ENCODE measurements around the gene AKT1S1.

AKT1S1 gene

GRCh38 chr19:49882643-49883042, 5.5 kb upstream of the AKT1S1 start:
- no peak for DNase-seq (ENCODE audit: low spot score)

DNA sequence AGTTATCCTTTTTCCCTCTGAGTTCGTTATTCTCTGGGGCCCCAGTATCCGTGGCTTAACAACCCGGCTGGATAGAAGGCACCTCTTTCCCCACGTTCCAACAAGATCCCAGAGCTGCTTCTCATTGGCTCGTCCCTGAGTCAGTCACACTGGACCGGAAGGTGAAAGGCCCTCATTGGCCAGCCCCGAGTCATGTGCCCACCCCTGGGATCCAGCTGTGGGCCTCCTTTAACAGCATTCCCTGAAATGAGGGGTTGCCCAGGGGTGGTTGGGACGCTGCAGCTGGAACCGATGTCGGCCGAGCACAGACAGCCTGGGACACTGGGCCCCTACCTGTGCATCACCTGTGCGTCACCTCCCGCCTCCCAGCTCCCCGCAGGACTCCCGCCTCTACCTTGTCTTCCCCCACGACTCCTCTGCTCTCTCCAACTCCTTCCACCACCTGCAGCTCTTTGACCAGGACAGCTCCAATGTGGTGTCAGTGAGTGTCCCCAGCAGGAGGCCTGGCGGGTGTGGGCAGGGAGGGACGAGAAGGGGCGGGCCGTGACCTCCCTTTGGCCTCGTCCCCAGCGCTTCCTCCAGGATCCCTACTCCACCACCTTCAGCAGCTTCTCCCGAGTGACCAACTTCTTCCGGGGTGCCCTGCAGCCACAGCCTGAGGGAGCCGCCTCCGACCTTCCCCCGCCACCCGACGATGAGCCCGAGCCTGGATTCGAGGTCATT, 4.7 kb upstream of the AKT1S1 start:
- DNase-seq (ENCODE audit: low spot score), result no peak

- DNase-seq (ENCODE audit: low spot score), result no peak
Measured at GRCh38 chr19:49881186-49881585, 4.0 kb upstream of the AKT1S1 start.

GRCh38 chr19:49880162-49880869, 3.2 kb upstream of the AKT1S1 start:
- DNase-seq (ENCODE audit: low spot score), result no peak

GRCh38 chr19:49879243-49879963, 2.2 kb upstream of the AKT1S1 start:
- DNase-seq (ENCODE audit: low spot score), result no peak

DNA sequence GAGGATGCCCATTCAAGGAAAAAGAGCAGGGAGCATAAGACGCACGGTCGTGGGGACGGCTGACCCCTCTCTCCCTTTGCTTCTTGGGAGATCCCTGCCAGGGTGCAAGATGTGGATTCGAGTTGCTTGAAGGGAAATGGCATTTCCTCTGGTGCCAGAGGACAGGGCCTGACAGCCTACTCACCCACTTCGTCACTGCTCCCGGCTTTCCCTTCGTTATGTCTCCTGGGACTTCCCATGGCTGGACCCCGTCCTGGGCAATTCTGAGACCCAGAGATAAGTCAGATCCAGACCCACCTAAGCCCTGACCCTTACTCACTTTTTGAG, 1.6 kb upstream of the AKT1S1 start:
- DNase-seq (ENCODE audit: low spot score), result no peak

DNA sequence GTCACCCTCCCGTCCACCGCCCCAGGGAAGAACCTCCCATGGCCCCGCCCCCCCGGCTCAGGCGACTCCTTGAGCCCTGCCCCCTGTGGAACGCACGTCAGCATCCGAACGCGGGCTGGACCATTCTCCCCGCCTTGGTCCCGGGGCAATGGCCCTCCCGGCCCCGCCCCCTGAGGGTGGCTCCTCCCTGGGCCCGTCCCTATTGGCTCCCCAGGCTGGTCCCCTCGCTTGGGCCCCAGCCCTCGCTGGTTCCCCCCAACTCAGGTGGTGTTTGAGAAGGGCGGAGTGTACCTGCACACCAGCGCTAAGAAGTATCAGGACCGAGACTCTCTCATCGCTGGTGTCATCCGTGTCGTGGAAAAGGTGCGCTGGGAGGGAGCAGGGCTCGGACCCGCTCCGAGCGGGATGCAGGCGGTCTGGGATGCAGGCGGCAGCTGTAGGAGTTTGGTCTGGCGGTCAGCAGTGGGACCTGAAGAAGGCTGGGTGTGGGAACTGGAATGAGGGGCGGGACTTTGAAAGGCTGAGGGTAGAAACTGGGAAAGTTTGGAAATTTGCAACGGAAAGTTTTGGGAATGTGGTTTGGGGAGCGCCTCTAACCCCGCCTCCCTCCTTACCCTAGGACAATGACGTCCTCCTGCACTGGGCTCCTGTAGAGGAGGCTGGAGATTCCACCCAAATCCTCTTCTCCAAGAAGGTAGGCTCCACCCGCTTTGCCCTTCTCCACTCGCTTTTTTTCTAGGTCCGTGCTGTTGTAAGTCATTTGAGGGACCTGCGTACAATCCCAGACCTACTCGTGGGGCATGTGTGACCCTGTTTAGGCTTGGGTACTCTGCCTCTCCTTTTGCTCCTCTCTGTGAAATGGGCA, 956 bp upstream of the AKT1S1 start:
- DNase-seq (ENCODE audit: low spot score), result peak; percentile 96

DNA sequence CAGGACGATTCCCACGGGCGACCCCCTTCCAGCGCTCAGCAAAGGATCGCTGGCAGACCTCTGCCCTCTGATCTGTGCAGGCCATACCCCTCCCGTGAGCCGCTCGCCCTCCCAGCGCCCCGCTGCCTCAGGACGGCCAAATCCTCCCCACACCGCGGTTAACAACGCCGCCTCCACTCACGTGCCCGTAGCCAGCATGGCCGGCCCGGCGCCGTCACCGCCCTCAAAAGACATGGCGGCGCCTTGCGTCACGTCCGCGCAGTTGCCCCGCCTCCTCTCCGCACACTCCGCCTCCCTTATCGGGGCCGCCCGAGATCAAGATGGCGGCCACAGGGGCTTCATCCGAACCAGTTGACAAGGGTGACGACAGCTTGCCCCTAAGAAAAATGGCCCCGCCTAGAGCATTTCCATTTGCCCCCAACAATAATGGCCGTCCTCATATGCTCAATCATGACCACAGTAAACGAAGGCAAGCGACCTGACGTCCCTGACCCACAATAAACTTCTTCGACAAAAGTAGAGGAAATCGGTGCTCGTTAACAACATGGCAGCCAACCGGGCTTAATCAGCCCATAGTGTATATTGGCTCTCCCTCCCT, 634 bp downstream of the AKT1S1 start:
- peak; percentile 61 for DNase-seq (ENCODE audit: low spot score)

DNA sequence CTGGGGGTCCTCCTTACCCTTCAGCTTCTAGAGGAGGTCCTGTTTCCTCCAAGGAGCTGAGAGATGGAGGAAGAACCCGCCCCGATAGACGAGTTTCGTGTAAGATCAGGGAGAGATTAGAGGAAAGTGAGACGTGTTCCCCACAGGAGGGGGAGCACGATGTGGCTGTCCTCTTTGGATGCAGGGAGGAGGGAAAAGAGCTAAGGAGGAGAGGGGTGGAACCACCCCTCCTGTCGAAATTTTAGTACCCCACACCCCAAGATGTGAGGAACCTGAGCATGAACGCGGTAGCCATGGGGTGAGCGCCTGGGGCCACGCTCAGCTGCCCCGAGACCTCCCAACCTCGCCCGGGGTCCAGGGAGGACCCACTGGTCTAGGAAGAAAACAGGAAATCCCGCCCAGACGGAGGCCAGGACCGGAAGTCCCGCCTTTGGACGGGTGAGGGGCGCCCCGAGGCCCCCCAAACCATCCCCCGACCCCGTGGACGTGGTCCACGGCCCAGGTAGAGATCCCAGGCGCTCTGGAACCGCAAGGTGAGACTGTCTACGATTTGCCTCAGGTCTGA, 1.2 kb downstream of the AKT1S1 start:
- DNase-seq (ENCODE audit: low spot score), result peak; percentile 78

DNA sequence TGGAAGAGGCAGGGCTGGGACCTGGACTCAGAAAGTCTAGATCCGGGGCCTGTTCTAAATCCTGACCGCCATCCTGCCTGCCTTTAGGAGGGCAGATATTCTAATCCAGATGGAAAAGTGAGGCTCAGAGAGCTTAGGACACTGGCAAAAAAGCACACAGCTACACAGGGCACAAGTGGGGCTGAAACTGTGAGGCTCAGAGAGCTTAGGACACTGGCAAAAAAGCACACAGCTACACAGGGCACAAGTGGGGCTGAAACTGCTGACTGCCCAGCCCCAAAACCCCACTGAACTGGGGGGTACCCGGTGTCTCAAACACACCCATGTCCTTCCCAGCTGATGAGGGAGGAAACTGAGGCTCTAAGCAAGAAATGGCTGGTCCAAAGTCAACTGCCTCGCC, 2.0 kb downstream of the AKT1S1 start:
- DNase-seq (ENCODE audit: low spot score), result no peak

DNA sequence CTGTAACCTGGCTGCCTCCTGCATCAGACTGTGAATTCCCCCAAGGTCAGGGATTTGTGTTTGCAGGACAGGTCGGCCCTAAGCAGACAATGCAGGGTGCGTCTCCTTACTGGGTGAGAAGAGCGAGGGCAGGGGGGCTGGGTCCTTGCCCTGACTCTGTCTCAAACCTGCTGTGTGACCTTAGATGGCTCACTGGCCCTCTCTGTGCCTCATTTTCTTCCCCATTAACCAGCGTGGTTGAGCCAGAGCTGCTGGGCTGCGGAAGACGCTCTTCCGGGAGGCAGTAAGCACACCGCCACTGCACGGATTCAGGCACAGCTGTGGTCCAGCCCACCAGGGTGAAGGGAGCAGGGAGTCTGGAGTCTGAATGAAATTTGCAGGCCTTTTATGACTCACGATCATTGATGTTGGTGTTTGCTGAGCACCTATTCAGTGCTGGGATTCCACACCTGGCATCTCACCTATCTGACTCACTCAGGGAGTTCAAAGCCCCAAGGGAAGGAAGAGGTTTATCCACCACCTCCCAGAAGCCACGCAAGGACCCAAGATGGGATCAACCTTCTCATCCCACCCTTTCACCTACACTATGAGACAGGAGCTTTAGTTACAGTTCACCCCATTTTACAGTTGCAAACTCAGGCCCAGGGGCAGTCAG, 2.5 kb downstream of the AKT1S1 start:
- DNase-seq (ENCODE audit: low spot score), result no peak

GRCh38 chr19:49873834-49874233, 3.3 kb downstream of the AKT1S1 start:
- DNase-seq (ENCODE audit: low spot score), result no peak

DNA sequence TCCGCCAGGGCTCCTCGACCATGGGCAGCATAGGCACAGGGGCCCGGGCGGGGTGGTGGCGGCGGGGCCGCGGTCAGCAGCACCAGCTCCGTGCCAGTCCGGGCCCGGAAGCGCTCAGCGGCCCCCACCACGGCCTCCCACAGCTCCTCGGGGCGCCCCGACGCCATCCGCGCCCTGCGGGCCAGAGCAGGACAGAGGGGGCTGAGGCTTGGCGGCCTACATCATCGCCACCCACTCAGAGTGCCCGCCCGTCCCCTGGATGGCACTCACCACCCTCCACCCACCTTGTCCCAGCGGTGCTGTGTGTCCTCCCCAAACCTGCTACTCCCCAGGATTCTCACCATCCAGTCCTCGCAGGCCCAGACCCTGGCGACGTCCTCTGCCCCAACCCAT, 4.0 kb downstream of the AKT1S1 start:
- DNase-seq (ENCODE audit: low spot score), result no peak

DNA sequence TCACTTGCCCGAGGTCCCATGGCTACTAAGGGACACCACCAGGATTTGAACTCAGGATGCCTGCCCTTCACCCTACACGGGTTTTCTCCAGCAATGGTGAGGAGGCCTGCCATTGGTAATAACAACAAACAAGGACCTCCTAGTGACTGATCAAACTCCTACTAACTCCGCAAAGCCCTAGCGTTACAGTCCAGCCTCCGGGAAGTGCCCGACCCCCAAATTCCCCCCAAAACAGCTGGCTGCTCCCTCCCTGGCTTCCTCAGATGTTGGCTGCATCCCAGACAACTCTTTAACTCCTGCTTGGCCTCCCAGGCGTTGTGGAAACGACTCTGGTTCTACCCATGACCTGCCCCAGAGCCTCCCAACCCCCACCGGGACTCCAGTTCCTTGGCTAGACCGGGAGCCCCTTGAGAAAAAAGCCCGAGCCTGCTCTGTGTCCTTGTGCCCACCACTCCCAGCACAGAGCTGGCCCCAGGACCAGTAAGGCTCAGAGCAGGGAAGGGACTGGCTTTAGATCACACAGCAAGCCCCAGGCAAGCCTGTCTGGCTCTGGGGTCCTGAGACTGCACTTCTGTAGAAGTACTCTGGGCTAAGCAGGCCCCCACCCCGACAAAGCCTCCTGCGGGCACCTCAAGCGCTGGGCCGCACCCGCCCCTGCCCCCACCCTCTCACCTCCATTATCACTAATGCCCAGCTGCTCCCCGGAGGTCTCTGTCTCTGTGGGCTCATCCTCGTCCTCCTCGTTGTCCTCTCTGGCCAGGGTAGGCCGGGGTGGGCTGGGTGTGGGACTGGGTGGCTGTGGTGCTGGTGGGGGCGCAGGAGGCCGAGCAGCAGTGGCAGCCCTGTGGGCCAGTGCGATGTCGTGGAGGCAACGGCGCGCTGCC, 4.7 kb downstream of the AKT1S1 start:
- no peak for DNase-seq (ENCODE audit: low spot score)

DNA sequence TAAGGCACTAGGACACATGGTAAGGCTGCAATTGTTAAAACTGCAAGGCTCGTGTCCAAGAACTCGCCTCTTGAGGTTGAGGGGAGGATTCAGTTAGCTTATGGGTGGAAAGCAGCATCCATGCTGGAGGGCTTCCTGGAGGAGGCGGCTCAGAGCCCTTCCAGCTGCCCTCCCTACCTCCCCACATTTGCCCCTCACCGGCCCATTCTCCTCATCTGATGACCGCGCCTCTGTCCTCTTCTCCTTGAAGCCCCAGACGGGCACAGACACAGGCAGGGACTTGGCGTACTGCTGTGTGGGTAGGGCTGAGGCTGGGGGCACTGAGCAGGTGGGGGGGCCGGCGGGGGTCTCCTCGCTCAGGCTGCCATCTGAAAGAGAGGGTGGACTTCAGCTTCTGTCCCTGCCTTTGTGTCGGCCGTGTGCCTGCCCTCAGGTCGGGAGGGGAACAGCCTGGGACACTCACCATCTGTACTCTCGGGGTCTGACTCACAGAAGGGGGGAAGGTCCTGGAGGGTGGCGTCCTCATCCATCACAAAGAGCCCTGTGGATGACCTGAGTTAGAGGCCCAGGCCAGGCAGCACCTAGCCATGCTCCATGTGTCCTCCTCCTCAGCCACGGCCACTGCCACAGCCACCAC, 5.7 kb downstream of the AKT1S1 start:
- no peak for DNase-seq (ENCODE audit: low spot score)

DNA sequence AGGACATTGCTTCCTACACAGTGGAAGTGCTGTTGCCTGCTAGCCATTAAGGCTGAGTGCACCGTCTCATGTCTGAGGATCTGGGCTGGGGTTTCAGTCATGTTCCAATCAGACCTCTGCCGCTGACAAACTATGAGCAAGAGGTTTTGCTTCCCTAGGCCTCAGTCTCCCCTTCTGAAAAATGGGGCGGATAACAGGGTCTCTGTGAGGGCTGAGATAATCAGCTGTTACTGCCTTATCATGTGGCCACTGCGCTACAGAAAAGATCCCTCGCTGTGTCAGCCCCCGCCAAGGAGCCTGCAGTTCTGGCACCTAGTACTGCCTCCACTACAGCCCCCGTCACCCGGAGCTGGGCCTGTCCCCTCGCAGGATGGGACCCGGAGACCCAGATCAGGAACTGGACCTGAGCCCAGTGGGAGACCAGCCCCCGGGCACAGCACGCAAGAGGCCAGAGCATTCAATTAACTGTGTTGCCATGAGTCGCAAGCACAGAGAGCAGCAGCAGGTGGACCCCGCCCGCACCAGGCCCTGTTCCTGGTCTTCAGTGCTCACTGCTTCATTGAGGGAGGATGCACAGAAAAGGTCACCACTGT, 6.8 kb downstream of the AKT1S1 start:
- no peak for DNase-seq (ENCODE audit: low spot score)

DNA sequence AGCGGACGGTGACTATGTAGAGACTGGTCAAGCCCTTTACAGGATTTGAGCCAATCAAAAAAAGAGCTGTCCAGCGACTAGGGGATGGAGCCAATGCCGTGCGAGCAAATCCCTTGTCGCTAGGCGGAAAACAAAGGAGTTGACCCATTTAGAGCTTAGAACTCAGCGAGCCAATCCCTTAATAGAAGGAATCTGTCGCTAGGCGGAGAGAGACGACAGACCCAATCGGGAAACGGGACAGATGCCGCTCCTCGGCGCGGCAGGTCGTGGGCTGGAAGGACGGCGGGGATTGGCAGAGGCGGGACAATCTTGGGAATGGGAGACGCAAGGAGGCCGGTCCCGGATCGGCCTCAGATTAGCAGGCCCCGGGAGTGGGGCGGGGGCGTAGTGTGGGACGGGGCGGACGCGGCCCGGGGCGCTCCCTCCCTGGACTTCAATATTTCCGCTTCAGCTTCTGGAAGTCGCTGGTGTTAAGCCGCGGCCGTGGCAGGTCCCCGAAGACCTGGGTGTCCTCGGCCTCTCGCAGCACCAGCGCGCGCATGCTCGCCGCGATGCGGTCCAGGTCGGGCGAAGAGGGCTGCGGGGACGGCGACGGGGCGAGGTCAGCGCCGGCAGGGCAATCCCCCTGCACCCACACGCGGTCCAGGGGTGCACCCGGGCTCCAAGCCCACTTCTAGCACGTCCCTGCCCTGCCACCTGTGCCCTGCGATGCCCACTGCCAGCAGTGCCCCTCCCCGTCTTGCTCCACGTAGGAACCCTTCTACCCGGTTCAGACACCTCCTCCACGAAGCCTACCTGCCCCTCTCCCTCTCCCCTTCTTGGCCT, 7.5 kb downstream of the AKT1S1 start:
- DNase-seq (ENCODE audit: low spot score), result peak; percentile 97

- peak; percentile 60 for DNase-seq (ENCODE audit: low spot score)
Measured at GRCh38 chr19:49869009-49869483, 8.1 kb downstream of the AKT1S1 start.

Measured in HuH-7 (cell line).